GM12878 (cell line): ENCODE data around the gene PPP1R12B. TPM values are rescaled to one million over a fixed set of nuclear protein-coding genes. Genes with fewer than 3 reads are reported as not detected.

Experiments
- ETV6 ChIP-seq, 2 experiments: fragments of 450-650 bp in 1 of 2; IDR thresholded peaks in 1 of 2; conservative IDR thresholded peaks in 1 of 2; 2 replicates each; pipeline ENCODE4 v1.6.1; 2014; ENCODE audit warnings: antibody characterized with exemption in 1 of 2, borderline replicate concordance in 1 of 2, low read depth in 1 of 2, mild to moderate bottlenecking in 1 of 2, moderate library complexity in 1 of 2
- EZH2 ChIP-seq: IDR thresholded peaks from 2 replicates; pipeline ENCODE4 v1.6.1; 2012; ENCODE audit warnings: low read depth, mild to moderate bottlenecking, control low read depth, inconsistent platforms, low read length, borderline replicate concordance; ENCODE audit not compliant: control insufficient read depth
- GATAD2B ChIP-seq: fragments of 450-650 bp; conservative IDR thresholded peaks from 2 replicates; pipeline ENCODE4 v1.6.1; 2017; ENCODE audit warnings: low read depth, mild to moderate bottlenecking, moderate library complexity
- IKZF1 ChIP-seq: fragments of 450-650 bp; conservative IDR thresholded peaks from 2 replicates; pipeline ENCODE4 v1.6.1; 2017; ENCODE audit warnings: antibody characterized with exemption, mild to moderate bottlenecking
- JUND ChIP-seq: IDR thresholded peaks from 2 replicates; pipeline ENCODE4 v1.6.1; 2012; ENCODE audit warnings: low read depth, mild to moderate bottlenecking, low read length, improper control_type of control experiment, moderate library complexity
- MTA3 ChIP-seq: IDR thresholded peaks from 2 replicates; pipeline ENCODE4 v1.6.1; 2012; ENCODE audit warnings: low read length, inconsistent platforms, borderline replicate concordance
- MXI1 ChIP-seq: fragments of 150-350 bp; IDR thresholded peaks from 2 replicates; pipeline ENCODE4 v1.6.1; 2011; ENCODE audit warnings: low read depth, mild to moderate bottlenecking, inconsistent platforms, low read length, improper control_type of control experiment
- MYC ChIP-seq: IDR thresholded peaks from 2 replicates; pipeline ENCODE4 v1.6.1; 2011; ENCODE audit warnings: mild to moderate bottlenecking, low read length, moderate library complexity, inconsistent platforms; ENCODE audit not compliant: insufficient read depth, insufficient replicate concordance, insufficient read length, severe bottlenecking
- RBBP5 ChIP-seq: fragments of 200-600 bp; sonication (generic); conservative IDR thresholded peaks from 2 replicates; pipeline ENCODE4 v1.6.1; 2016
- SREBF1 ChIP-seq: IDR thresholded peaks from 2 replicates; pipeline ENCODE4 v1.6.1; 2012; ENCODE audit warnings: mild to moderate bottlenecking, low read length
- polyA plus RNA-seq, 11 experiments: library from polyadenylated mRNA; depleted of rRNA in 4 of 11; unstranded in 6 of 11; stranded (reverse) in 5 of 11; fragments of >200 nt; fragmentation: Nextera tagmentation in 4 of 11; fragmentation: Illumina TruSeq in 1 of 11; extraction: Ambion mirVana in 4 of 11; extraction: Trizol in 1 of 11; gene quantifications; 1 replicate in 1 of 11; 2 replicates in 10 of 11; pipeline versions ENCODE4 v1.2.1 to v1.2.3, GENCODE V29; 2011 to 2016; ENCODE audit warnings: inconsistent platforms in 2 of 11, missing spikeins in 2 of 11, low read depth in 1 of 11
- total RNA-seq, 4 experiments: library from RNA; depleted of rRNA in 3 of 4; stranded (reverse); fragments of >200 nt in 3 of 4; fragmentation: Illumina TruSeq in 1 of 4; extraction: Trizol in 1 of 4; gene quantifications; 2 replicates each; pipeline versions ENCODE4 v1.2.1 to v1.2.3, GENCODE V29; 2013 to 2021
- TF ChIP-seq, protein P1 (sequence below): fragments of 450-650 bp; formaldehyde crosslinking; IDR thresholded peaks from 2 replicates; pipeline ENCODE4 v1.4.0; 2020; ENCODE audit warnings: mild to moderate bottlenecking, moderate library complexity
- TF ChIP-seq, protein P2 (sequence below): IDR thresholded peaks from 2 replicates; pipeline ENCODE4 v1.6.1; 2011; ENCODE audit warnings: low read depth, mild to moderate bottlenecking, low read length, moderate library complexity, borderline replicate concordance; ENCODE audit errors: extremely low read depth

Gene PPP1R12B
- total and polyA plus RNA-seq, 10 of the 15 experiments (the other 5 are each of a cell fraction or from before 2014, with no cell fraction given) = 0.29 to 9.4 (median 4.7) TPM

DNA sequence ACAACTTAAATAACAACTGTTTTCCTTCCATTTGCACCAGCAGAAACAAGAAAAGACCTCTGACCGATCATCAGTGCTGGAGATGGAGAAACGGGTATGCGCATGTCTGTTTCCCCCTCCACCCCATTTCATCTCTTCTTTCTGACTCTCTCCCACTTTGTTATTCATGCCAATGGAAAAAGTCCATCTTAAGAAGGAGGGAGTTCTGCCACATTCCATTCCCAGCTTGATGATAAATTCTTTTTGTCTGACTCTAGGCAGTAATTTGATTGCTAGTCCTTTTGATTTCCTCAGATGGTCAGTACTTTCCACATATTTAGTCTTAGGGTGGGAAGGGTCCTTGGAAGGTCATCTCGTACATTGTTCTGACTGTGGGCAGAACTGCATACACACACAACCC is 219.2 kb downstream of the PPP1R12B start (continued):
- TF ChIP-seq, protein P1, sequence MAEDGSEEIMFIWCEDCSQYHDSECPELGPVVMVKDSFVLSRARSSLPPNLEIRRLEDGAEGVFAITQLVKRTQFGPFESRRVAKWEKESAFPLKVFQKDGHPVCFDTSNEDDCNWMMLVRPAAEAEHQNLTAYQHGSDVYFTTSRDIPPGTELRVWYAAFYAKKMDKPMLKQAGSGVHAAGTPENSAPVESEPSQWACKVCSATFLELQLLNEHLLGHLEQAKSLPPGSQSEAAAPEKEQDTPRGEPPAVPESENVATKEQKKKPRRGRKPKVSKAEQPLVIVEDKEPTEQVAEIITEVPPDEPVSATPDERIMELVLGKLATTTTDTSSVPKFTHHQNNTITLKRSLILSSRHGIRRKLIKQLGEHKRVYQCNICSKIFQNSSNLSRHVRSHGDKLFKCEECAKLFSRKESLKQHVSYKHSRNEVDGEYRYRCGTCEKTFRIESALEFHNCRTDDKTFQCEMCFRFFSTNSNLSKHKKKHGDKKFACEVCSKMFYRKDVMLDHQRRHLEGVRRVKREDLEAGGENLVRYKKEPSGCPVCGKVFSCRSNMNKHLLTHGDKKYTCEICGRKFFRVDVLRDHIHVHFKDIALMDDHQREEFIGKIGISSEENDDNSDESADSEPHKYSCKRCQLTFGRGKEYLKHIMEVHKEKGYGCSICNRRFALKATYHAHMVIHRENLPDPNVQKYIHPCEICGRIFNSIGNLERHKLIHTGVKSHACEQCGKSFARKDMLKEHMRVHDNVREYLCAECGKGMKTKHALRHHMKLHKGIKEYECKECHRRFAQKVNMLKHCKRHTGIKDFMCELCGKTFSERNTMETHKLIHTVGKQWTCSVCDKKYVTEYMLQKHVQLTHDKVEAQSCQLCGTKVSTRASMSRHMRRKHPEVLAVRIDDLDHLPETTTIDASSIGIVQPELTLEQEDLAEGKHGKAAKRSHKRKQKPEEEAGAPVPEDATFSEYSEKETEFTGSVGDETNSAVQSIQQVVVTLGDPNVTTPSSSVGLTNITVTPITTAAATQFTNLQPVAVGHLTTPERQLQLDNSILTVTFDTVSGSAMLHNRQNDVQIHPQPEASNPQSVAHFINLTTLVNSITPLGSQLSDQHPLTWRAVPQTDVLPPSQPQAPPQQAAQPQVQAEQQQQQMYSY = no peak
- no peak for TF ChIP-seq JUND
- no peak for TF ChIP-seq GATAD2B
- no peak for TF ChIP-seq SREBF1
- no peak for TF ChIP-seq ETV6 (conservative IDR thresholded peaks at IDR 0.05 in 1 of 2, IDR thresholded peaks at IDR 0.05 in 1 of 2; ENCODE audit: borderline replicate concordance in 1 of 2, low read depth in 1 of 2)
- TF ChIP-seq MXI1 = no peak
- TF ChIP-seq RBBP5 = no peak
- no peak for TF ChIP-seq MYC
- TF ChIP-seq, protein P2, sequence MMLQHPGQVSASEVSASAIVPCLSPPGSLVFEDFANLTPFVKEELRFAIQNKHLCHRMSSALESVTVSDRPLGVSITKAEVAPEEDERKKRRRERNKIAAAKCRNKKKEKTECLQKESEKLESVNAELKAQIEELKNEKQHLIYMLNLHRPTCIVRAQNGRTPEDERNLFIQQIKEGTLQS = no peak
- no peak for TF ChIP-seq MTA3
- TF ChIP-seq IKZF1 = no peak
- no peak for TF ChIP-seq EZH2
- TF ChIP-seq, all 136 proteins: peak for 0
